CD4-positive, alpha-beta T cell treated with Interleukin-1 beta for 1 hour (primary cell): Measurements from ENCODE around the gene NDST1.

Experiments
- DNase-seq, 2 donors: peaks; one replicate each; pipeline ENCODE4 v3.0.0-alpha.2; 2020 to 2022

The NDST1 gene

DNA sequence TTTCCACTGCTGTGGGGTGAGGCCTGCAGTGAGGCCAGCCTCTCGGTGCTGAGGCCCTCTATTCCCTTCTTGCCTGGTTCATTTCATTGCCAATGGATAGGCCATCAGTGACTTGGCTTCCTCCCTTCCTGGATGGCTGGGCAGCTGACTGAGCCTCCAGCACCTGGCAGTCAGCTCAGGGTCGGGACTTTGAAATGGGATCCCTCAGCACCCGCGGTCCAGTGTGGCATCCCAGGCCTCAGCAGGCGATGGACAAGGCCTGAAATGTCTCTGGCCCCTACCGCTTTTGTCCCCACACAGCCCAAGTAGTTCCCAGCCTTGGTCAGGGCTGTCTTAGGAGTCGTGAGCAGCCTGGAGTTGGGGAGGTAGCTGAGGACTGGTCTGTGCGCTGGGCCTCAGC lies 17.2 kb downstream of the NDST1 start:
- DNase-seq = no peak

DNA sequence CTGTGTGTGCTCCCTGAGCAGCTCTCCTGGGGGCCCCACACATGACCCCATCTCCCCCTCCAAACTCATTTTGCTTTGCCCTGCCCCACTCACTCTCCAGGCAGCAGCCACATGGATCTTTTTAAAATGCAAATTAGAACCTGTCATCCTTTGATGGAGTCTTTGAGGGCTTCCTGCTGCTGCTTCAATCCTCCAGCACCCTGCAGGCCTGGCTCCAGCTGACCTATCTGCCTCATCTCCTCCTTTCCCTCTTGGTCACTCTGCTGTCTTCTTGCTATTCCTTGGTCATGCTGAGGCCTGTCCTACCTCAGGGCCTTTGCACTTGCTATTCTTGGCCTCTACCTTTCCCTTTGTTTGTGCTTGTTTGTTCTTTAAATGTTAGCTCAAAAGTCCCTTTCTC lies 17.9 kb downstream of the NDST1 start:
- DNase-seq = no peak

DNA sequence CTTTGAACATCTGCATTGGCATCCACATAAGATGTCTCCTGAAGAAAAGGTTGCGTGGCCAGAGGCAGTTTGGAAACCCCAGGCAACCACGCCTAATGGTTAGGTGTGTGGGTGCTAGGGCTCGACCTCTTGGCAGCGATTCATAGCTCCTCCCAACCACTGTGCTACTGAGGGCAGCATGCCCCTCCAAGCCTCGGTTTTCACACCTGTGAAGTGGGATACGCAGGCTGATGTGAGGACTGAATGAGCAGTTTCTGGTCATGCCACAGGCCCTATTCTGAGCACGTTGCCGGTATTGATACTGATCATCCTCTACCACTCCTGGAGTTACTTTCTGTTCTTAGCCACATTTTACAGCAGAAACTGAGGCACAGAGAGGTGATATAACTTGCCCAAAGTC lies 19.1 kb downstream of the NDST1 start:
- no peak for DNase-seq

DNA sequence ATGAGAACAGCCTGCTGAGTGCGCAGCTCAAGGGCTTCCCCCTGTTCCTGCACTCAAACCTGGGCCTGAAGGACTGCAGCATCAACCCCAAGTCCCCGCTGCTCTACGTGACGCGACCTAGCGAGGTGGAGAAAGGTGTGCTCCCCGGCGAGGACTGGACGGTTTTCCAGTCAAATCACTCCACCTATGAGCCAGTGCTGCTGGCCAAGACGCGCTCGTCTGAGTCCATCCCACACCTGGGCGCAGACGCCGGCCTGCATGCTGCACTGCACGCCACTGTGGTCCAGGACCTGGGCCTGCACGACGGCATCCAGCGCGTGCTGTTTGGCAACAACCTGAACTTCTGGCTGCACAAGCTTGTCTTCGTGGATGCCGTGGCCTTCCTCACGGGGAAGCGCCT lies 19.9 kb downstream of the NDST1 start:
- no peak for DNase-seq

DNA sequence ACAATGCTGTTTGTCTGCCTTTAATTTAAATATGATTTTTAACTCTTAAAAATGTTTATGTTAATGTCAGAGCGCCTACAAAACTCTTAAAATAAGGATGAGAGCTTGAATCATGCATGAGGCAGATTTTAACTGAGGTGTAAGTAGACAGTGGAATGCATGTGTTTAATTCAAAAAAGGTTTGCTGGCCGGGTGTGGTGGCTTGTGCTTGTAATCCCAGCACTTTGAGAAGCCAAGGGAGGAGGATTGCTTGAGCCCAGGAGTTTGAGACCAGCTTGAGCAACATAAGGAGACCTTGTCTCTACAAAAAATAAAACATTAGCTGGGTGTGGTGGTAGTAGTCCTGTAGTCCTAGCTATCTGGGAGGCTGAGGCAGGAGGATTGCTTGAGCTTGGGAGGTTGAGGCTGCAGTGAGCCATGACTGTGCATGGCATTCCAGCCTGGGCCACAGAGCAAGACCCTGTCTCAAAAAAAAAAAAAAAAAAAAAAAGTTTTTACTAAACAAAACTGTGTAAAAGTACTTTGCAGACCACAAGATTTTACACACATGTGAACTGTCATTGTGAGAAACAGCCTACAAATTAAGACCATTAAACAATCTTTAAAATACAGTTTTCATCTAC lies 21.1 kb downstream of the NDST1 start:
- no peak for DNase-seq

DNA sequence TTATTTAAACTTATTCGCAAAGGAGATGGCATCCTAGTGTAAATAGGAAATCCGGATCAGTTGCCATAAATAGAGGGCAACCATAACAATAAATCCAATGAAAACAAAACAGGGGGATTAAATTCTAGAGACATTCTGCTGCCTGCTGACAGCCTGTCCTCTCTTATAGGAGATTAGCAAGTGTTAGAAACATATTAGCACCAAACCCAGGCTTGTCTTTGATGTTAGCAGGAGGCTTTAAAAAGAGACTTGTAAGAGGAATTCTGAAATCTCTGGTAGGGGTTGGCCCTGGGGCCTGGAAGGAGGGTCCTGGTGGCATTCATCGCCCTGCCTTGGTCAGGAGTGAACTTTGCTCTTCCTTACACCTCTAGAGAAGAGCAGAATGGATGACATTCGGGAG lies 21.6 kb downstream of the NDST1 start:
- DNase-seq = no peak

DNA sequence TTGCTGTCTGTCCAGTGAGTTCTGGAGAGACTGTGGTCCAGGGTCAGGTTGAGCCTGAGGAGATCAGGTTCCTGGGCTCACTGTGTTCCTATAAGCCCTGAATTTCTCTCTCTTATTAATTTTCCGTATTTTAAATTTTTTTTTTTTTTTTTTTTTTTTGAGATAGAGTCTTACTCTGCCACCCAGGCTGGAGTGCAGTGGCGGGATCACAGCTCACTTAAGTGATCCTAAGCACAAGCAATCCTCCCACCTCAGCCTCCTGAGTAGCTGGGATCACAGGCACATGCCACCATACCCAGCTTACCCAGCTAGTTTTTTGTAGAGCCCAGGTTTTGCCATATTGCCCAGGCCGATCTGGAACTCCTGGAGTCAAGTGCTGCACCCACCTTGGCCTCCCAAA lies 22.5 kb downstream of the NDST1 start:
- no peak for DNase-seq

DNA sequence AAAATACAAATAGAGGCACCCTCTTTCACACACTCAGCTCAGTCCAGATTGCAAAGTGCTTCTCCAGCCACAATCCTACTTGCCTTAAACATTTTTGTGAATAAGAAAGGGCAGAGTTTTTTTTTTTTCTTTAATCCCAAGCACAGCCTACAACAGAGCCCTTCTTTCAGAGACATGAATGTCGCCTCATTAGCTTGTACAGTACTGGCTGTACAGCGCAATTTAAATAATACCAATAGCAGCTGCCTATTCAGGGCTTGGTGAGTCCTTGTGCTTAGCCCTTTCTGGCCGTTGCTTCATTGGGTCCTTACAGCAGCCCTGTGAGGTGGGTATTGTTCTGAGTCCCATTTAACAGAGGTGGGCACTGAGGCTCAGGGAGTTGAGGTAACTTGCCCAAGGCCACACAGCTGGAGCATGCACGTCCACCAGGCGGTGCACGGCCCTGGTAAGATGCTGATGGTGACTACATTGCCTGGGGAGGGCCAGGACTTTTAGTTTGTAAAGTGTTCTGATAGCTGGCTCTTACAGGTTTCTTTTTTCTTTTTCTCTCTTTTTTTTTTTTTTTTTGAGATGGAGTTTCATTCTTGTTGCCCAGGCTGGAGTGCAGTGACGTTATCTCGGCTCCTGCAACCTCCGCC lies 23.1 kb downstream of the NDST1 start:
- no peak for DNase-seq

DNA sequence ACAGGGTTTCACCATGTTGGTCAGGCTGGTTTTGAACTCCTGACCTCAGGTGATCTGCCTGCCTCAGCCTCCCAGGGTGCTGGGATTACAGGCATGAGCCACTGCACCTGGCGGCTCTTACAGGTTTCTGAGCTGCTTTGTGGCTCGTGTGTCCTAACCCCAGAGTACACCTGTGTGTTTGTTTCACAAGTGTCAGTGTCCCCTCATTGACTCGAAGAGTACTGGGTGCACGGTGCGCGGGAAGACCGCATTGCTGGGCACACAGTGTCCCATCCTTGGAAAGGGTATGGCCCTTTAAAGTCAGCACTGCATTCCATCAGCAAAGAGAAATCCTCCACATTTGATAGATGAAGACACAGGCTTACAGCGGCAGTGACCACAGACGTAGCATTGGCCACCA lies 23.8 kb downstream of the NDST1 start:
- DNase-seq = no peak

DNA sequence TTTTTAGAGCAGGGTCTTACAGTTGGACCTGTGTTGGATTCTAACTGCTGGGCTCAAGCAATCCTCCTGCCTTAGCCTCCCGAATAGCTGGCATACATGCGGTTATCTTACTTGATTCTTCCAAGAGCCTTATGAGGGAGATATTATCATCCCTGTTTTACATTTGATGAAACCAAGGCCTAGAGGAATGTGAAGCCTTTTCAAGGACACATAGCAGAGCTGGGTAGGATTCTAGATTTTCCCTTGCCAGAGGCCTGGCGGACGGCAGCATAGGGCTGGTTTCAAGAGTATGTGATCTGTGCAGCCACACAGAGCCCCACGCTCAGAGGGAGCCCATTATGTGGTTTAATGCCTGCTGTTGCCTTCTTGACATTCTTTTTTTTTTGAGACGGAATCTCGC lies 24.2 kb downstream of the NDST1 start:
- no peak for DNase-seq

DNA sequence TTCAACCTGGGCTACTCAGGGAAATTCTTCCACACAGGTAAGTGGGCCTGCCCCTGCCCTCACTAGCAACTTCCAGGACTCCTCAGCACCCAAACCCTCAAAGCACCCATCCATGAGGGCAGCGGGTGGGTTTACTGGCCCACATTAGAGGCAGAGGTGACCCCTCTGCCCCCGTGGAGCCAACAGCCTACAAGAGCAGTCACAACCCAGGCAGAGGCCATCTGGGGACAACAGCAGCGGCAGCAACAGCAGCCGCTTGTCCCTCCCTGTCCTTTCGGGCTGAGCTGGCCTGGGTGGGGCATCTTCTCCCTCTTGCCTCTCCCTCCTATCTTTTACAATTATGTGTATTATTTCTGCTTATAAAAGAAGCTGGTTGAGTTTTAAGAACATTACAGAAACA lies 25.1 kb downstream of the NDST1 start:
- no peak for DNase-seq

DNA sequence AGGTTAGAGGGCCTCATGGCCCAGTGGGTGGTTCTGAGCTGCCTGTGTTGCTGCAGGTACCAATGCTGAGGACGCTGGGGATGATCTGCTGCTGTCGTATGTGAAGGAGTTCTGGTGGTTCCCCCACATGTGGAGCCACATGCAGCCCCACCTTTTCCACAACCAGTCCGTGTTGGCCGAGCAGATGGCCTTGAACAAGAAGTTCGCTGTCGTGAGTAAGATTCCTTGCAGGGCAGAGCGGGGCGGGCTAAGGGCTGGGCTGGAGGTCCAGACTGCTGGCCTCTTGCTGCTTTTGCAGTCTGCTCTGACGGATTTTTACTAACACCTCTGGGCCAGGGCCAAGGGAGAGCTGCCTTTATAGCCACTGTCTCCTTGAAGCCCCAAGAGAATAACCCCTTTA lies 26.9 kb downstream of the NDST1 start:
- no peak for DNase-seq

DNA sequence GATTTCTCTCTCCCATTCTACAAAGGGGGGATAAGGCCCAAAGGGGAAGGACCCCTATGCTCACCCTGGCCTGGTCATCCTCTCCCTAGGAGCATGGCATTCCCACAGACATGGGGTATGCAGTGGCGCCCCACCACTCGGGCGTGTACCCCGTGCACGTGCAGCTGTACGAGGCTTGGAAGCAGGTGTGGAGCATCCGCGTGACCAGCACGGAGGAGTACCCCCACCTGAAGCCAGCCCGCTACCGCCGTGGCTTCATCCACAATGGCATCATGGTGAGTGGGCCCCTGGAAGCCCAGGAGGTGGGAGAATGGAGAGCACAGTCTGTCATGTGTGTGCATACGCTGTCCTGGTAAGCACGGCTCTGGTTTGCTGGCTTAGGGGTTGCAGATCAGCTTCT lies 27.7 kb downstream of the NDST1 start:
- no peak for DNase-seq

DNA sequence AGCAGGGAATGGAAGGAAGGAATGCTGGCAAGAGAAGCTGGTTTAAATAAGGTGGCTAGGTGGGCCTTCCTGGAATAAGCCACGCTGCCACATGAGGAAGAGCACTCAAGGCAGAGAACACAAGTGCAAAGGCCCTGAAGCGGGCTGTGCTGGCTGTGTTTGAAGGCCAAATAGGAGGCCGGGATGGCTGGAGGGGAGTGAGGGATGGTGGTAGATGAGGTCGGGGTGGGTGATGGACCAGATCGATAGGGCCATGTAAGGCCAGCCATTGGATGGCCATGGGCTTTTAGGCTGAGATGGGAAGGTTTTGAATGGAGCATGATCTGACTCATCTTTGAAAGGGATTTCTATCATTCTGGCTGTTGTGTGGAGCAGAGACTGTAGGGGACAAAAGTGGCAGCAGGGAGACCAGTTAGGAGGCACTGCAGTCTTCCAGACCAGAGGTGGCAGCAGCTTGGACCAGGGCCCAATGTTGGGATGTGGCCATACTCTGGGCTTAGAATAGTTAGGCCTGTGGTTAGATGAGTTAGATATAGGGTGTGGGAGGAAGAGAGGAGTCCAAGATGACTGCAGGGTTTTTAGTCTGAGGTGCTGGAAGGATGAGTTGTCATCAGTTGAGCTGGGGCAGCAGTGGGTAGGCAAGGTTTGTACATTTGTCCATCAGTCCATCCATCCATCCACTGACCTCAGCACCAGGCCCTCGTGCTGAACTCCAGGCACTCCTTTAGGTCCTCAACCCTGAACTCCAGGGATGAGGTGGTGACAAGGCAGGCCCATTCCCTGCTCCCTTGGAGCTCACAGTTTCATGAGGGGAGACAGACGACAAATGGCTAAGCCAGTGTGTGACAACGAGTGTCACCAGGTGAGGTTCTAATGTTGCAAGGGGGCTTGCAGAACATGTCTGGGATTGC lies 30.3 kb downstream of the NDST1 start:
- DNase-seq = no peak

DNA sequence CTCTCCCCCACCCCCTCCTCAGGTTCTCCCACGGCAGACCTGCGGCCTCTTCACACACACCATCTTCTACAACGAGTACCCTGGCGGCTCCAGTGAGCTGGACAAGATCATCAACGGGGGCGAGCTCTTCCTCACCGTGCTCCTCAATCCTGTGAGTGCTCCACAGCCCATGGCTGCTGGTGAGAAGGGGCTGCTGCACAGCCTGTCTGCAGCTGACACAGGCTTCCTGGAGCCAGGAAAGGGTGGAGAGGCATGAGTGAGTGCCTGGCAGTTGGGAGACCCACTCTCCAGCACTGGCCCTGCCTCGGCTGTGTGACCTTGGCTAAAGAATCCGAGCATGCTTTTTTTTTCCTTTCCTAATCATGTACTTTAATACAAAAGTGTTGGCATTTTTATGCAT lies 31.3 kb downstream of the NDST1 start:
- no peak for DNase-seq

DNA sequence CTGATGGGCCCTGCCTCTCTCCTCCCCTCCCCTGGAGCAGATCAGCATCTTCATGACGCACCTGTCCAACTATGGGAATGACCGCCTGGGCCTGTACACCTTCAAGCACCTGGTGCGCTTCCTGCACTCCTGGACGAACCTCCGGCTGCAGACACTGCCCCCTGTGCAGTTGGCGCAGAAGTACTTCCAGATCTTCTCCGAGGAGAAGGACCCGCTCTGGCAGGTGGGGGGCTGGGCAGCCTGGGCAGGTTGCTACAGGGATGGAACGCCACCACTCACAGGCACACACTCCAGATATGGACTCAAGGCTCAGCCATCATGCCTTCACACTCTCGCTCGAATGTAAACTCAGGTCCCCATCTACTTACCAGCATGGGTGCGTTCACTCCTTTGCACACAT lies 32.1 kb downstream of the NDST1 start:
- DNase-seq = no peak

DNA sequence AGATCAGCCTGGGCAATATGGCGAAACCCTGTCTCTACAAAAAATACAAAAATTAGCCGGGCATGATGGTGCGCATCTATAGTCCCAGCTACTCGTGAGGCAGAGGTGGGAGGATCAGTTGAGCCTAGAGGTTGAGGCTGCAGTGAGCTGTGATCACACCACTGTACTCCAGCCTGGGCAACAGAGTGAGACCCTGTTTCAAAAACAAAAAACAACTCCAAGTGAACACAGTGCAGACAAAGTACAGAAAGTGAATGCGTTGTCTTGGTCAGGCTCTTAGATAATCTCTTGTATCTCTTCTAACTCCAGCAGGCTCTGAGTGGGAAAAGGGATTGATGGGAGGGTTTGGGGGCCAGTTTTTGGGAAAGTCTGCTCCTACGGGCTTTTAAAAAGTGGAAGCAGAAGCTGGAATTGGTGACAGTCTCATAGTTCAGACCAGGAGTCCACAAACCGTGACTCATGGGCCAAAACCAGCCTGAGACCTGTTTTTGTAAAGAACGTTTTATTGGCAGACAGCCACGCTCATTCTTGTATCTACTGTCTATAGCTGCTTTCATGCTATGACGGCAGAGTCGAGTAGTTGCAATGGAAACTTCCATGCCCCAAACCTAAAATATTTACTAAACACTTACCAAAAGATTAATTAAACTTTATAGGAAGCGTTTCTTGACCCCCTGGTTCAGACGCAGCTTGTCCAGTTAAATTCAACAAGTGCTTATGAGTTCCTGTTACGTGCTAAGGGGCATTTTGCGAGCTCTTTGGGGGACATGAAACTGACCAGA lies 32.9 kb downstream of the NDST1 start:
- no peak for DNase-seq

DNA sequence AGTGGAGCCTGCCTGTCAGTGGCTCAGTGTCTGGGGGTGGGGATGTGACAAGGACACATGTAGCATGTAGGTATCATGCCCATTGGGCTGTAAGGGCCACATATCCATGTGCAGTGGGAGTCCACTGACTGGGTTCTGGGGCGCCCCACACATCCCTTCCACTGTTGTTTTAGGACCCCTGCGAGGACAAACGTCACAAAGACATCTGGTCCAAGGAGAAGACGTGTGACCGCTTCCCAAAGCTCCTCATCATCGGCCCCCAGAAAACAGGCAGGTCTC lies 33.4 kb downstream of the NDST1 start:
- no peak for DNase-seq

DNA sequence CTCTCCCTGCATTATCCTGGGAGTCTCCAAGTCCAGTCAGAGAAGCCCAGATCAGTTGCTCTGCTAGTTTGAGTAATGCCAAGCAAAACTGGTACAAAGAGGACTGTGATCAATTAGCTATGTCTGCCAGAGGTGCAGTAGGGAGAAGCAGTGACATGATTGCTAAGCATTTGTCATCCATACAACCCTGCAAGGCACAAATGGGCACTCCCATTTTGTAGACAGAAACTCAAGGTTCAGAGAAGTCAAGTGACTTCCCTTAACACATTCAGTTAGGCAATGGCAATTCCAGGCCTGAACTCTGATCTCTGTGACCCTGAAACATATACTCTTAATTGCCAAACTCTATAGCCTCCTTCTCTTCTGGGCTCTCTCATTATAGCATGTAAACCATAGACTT lies 34.0 kb downstream of the NDST1 start:
- no peak for DNase-seq

DNA sequence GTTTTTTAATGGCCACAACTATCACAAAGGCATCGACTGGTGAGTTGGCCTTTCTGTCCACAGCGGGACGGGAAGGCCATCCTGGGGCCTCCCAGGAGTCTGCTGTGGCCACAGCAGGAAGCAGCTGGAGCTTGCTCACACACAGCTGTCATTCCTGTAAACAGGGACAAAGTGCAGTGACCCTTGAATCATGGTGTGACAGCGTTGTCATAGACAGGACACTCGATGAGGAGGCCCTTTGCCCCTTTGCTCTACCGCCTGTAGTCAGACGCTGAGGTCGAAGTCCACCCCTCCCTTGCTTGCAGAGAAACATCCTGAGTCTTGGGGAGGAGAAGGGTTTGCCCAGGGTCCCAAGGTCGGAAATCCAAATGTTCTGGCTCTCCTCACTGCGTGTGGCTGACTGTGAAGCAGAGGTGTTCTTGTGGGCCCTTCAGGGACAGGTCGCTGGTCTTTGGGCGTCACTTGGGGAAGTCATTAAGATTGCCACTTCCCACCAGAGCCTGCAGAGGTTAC lies 35.1 kb downstream of the NDST1 start:
- DNase-seq = no peak

DNA sequence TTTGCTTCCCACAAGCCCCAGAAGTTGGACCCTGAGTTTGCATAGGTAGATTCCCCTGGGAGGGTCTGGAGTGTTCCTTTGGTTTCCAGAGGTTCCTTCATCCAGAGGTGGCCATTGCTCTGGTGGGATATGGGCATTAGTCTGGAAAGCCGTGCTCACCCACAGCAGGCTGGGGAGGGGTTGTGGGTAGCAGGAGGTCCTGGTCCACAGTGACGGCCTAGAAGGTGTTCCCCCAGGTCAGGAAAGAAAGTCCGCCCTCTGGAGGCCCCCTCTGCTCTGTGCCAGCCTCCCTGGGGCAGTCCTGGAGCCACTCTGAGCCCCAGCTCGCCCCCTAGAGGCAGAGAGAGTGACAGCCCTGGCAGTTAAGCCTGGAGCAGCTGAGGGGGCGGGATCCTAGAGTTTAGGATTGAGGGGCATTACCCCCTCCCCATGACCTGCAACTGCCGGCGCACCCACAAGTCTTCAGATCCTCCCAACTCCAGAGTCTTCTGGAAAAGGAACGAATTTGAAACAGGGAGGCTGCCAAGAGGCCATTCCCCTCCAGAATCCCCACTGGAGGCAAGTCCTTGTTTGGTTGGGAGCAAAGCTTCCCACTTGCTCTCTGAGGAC lies 36.8 kb downstream of the NDST1 start:
- DNase-seq = peak; percentile 51 to 67

DNA sequence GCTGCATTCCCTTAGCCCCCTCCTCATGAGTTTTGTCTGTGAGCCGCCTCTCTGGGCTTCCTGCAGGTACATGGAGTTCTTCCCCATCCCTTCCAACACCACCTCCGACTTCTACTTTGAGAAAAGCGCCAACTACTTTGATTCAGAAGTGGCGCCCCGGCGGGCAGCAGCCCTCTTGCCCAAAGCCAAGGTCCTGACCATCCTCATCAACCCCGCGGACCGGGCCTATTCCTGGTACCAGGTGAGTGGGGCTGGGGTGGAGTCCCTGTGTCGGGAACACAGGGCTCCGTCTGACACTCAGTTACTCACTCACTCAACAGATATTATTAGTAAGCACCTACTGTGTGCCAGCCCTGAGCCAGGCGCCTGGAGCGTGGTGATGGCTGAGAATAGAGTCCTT lies 37.3 kb downstream of the NDST1 start:
- no peak for DNase-seq

DNA sequence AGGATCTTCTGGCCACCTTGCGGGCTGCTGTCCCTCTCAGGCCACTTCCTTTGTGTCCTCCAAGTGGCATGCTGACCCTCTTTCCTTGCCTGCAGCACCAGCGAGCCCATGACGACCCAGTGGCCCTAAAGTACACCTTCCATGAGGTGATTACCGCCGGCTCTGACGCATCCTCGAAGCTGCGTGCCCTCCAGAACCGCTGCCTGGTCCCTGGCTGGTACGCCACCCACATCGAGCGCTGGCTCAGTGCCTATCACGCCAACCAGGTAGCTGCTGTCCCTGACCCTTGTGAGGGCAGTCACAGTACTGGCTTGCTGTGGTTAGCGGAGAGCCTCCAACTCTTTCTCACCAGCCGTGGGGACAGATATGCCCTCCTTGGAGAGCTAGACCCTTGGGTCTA lies 40.2 kb downstream of the NDST1 start:
- no peak for DNase-seq
